Kidney (tissue), 14 donors: ENCODE measurements around the gene MAD1L1. TPM values are rescaled to one million over a fixed set of nuclear protein-coding genes. Genes with fewer than 3 reads are reported as not detected.
A peak's percentile ranks its signal among the peaks of the same experiment; 100 is the strongest.

Experiments
- DNase-seq, 5 donors: peaks; one replicate each; pipeline ENCODE4 v3.0.0-alpha.2; 2013 to 2020
- FAIRE-seq: peaks from 2 replicates; lab custom pipeline; 2012; peaks lifted over from hg19 to GRCh38; lab: Jason Lieb, UNC
- H3K27ac ChIP-seq, 2 donors: one replicate each; pipeline ENCODE4 v1.7.0; 2013; ENCODE audit warnings: low read depth in 2 of 2, low read length in 2 of 2, inconsistent platforms in 1 of 2
- H3K27me3 ChIP-seq: one replicate; pipeline ENCODE4 v1.7.1; 2013; ENCODE audit warnings: low read length, inconsistent platforms; ENCODE audit not compliant: control insufficient read depth, insufficient read depth
- H3K36me3 ChIP-seq, 3 donors: one replicate each; pipeline versions ENCODE4 v1.7.0 to v1.7.1; 2013; ENCODE audit warnings: low read length in 3 of 3, control low read depth in 1 of 3, inconsistent platforms in 1 of 3; ENCODE audit not compliant: insufficient read depth in 3 of 3, control insufficient read depth in 2 of 3
- H3K4me1 ChIP-seq, 3 donors: one replicate each; pipeline versions ENCODE4 v1.7.0 to v1.7.1; 2013; ENCODE audit warnings: low read length in 3 of 3, inconsistent platforms in 1 of 3, low read depth in 1 of 3; ENCODE audit not compliant: control insufficient read depth in 2 of 3, insufficient read depth in 2 of 3
- H3K4me3 ChIP-seq, 3 donors: one replicate each; pipeline versions ENCODE4 v1.7.0 to v1.8.1; 2013; ENCODE audit warnings: low read length in 3 of 3, control low read depth in 1 of 3, inconsistent platforms in 1 of 3
- H3K9ac ChIP-seq, 3 donors: one replicate each; pipeline versions ENCODE4 v1.7.0 to v1.7.1; 2013; ENCODE audit warnings: low read length in 3 of 3, control low read depth in 1 of 3, inconsistent platforms in 1 of 3
- H3K9me3 ChIP-seq, 3 donors: one replicate each; pipeline versions ENCODE4 v1.7.0 to v1.7.1; 2013; ENCODE audit warnings: low read length in 3 of 3, control low read depth in 1 of 3, inconsistent platforms in 1 of 3; ENCODE audit not compliant: control insufficient read depth in 2 of 3, insufficient read depth in 1 of 3
- intact Hi-C: fragments of 100-400 bp; cut with DNase I; formaldehyde crosslinking; loops from one replicate; pipeline ENCODE4 v1.11.1; 2022
- polyA plus RNA-seq: library from polyadenylated mRNA; stranded (reverse); fragments of 350-450 nt; fragmentation: Illumina TruSeq; extraction: RNeasy Lipid Tissue Mini Kit (QIAGEN cat#74804); gene quantifications from one replicate; pipeline ENCODE4 v1.2.3, GENCODE V29; 2014; ENCODE audit warnings: low read depth, low replicate concordance; ENCODE audit not compliant: insufficient read depth
- total RNA-seq: library from RNA; stranded (reverse); fragmentation: NEBNext Ultra II Directional; extraction: Animal tissue kit (Norgen Biotek cat#: 25700); gene quantifications from one replicate; pipeline ENCODE4 v1.2.1, GENCODE V29; 2021
- TF ChIP-seq, protein P1 (sequence below): IDR thresholded peaks from 3 replicates; pipeline ENCODE4 v1.5.1; 2012; ENCODE audit warnings: mild to moderate bottlenecking, moderate library complexity, borderline replicate concordance; ENCODE audit not compliant: insufficient read depth; ENCODE audit errors: extremely low read depth
- donor health status: control.
- donor health status: control.
- donor health status: control.
- donor health status: control.
- donor health status: control.
- donor health status: DM: yes; HTN: yes; CAD: no.
- donor health status: Normal renal cell carcinoma (clear cell type).

The MAD1L1 gene
- total and polyA plus RNA-seq, 2 donors from 2014 or later, result 33.2 to 45.2 TPM

DNA sequence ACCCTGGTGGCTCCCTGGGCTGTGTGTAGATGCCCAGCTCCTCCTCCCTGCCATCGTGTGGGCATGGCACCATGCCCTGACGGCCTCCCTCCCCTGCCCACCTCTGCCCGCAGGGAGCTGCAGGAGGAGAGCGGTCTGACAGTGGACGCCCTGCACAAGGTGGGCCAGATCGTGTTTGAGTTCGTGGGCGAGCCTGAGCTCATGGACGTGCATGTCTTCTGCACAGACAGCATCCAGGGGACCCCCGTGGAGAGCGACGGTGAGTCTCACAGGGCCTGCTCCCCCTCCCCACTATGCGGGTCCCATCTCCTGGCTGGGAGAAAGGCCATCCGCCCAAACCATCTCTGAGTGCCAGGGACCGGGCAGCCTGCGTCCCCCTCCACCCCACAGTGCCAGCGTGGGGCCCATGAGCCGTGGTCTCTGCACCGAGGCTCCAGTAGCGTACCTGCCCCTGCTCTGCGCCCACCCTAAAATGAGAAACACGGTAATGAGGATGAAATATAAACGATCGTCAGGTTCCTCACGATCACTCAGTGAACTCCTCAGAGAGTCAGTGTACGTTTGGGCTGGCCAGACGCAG lies 17.1 kb upstream of the MAD1L1 start:
- no peak for FAIRE-seq
- H3K9me3 ChIP-seq, result no peaks in the 10 kb centered on the region

DNA sequence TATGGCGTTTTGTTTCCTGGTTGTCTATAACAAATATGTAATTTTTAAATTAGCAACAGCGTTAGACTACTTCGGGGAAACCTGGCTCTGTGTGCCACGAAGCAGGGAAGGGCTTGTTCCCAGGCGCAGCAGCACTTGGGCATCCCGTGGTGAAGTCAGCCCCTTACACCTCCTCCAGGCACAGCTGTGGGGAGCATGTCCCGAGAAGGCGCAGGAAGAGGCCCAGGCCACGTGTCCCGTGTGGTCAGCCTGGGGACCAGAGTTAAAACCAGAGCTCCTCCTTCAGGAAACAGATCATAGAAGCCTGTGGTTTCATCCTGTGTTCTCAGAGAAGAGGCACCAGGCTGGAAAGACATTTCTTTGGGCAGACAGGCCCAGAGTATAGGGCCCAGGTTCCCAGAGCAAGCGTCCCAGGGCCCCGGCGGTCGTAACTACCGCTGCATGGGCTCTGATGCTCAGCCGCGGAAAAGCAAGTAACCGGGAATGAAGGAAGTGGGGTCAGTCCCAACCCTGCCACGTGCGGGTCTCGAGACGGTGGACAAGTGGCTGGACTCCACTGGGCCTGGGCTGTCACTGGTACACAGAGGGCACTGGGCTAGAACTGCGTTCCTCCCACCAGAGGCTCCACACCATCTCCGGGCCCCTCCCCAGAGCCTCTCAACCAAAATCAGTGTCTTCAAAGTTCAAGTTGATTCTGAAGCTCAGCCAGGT lies 16.4 kb upstream of the MAD1L1 start:
- Histone ChIP-seq H3K4me1 (peaks cover 0 to 2% (median 0%) of the 10 kb centered on the region in 3 donors), H3K27me3 (no peaks in the 10 kb centered on the region), H3K9ac (no peak overlapping the region), H3K36me3 (no peaks in the 10 kb centered on the region), H3K9me3 (no peaks in the 10 kb centered on the region), H3K4me3 (no peak overlapping the region), H3K27ac (peak overlapping the region in 1 of 2 donors; percentile 51)
- FAIRE-seq, result no peak
- TF ChIP-seq, protein P1, sequence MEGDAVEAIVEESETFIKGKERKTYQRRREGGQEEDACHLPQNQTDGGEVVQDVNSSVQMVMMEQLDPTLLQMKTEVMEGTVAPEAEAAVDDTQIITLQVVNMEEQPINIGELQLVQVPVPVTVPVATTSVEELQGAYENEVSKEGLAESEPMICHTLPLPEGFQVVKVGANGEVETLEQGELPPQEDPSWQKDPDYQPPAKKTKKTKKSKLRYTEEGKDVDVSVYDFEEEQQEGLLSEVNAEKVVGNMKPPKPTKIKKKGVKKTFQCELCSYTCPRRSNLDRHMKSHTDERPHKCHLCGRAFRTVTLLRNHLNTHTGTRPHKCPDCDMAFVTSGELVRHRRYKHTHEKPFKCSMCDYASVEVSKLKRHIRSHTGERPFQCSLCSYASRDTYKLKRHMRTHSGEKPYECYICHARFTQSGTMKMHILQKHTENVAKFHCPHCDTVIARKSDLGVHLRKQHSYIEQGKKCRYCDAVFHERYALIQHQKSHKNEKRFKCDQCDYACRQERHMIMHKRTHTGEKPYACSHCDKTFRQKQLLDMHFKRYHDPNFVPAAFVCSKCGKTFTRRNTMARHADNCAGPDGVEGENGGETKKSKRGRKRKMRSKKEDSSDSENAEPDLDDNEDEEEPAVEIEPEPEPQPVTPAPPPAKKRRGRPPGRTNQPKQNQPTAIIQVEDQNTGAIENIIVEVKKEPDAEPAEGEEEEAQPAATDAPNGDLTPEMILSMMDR, result no peak
- DNase-seq, result peak in 2 of 5 donors; percentile 58 to 90
- intact Hi-C loops, result no loop called here

More for the DNA sequence above, 17.1 kb upstream of the MAD1L1 start:
- H3K9ac ChIP-seq, result no peak overlapping the region
- intact Hi-C loops, result no loop called here
- no peak overlapping the region for H3K27ac ChIP-seq
- DNase-seq, result no peak
- H3K36me3 ChIP-seq, result no peaks in the 10 kb centered on the region
- no peaks in the 10 kb centered on the region for H3K27me3 ChIP-seq
- TF ChIP-seq, protein P1, result no peak
- H3K4me1 ChIP-seq, result peaks cover 0 to 2% (median 0%) of the 10 kb centered on the region in 3 donors
- no peak overlapping the region for H3K4me3 ChIP-seq

DNA sequence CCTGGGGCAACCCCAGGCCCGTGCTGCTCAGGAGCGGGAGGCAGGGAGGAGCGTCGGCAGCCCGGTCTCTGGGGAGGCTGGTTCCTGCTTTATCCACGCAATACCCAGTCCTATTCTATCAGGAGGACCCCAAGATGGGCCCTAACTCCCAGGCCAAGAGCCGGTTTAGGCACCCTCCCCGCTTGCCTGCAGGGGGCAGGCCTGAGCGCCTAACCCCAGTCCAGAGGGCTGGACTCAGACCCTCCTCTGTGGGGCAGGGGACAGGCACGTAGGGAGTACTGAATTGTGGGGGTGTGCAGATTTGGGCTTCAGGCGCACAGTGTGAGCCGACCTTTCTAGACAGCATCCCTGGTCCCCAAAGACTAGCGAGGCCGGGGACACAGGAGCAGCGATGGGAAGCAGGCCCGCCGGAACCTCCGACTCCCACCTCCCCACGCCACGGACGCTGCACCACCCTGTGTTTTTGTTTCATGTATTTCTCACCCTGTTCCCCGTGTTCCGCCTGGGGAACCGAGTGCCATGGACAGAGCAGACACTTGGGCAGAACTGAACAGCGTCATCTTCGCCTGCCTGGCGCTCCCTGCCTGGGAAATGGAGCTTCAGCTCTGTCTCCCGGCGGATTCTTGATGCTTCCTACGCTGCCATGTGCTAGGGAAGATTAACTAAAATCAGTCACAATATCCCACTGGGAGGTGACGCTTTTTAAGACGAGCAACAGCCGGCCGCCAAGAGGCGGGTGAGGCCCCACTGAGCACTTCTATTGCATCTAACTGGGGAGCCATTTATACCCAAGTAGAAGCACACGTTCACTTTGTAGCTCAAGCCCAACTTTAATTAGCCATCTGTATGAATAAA lies 14.6 kb upstream of the MAD1L1 start:
- intact Hi-C loops, result no loop called here
- peak in 2 of 5 donors; percentile 47 to 69 for DNase-seq
- no peak overlapping the region for H3K27ac ChIP-seq

More for the DNA sequence above, 14.6 kb upstream of the MAD1L1 start:
- Histone ChIP-seq H3K27me3 (no peaks in the 10 kb centered on the region), H3K4me3 (no peak overlapping the region), H3K4me1 (peaks cover 0 to 7% (median 4%) of the 10 kb centered on the region in 3 donors), H3K9me3 (no peaks in the 10 kb centered on the region), H3K36me3 (no peaks in the 10 kb centered on the region), H3K9ac (no peak overlapping the region)
- TF ChIP-seq, protein P1, result peak; percentile 51
- no peak for FAIRE-seq
